Loucy (cell line): Measurements from ENCODE around the gene CDH15.

ENCODE experiments used
- CTCF ChIP-seq: fragments of 200-600 bp; sonication (generic); conservative IDR thresholded peaks from 2 replicates; pipeline ENCODE4 v1.5.1; 2014; ENCODE audit warnings: mild to moderate bottlenecking, antibody characterized with exemption, low read length
- EZH2phosphoT487 ChIP-seq: fragments of 200-600 bp; IDR thresholded peaks from 2 replicates; pipeline ENCODE4 v1.6.1; 2018; ENCODE audit warnings: antibody characterized with exemption, mild to moderate bottlenecking, moderate library complexity, borderline replicate concordance

GRCh38 chr16:89133457-89134127 is 38.0 kb upstream of the CDH15 start:
- no peak for TF ChIP-seq EZH2phosphoT487
- no peak for TF ChIP-seq CTCF
